HTR-8/SVneo (cell line): ENCODE results near the gene PHLDB1.

Source experiments
- DNase-seq: peaks from one replicate; pipeline ENCODE4 v3.0.0; 2011; ENCODE audit warnings: low spot score, mixed read lengths; ENCODE audit not compliant: insufficient read length
- FAIRE-seq: peaks from 2 replicates; lab custom pipeline; 2011; peaks lifted over from hg19 to GRCh38; lab: Jason Lieb, UNC

Gene PHLDB1

GRCh38 chr11:118656563-118657165 lies 49.2 kb downstream of the PHLDB1 start:
- no peak for DNase-seq
- FAIRE-seq: no peak

GRCh38 chr11:118657238-118657637 lies 49.8 kb downstream of the PHLDB1 start:
- no peak for FAIRE-seq
- no peak for DNase-seq

GRCh38 chr11:118657709-118658428 lies 50.5 kb downstream of the PHLDB1 start:
- DNase-seq (no peak), FAIRE-seq (no peak)

- no peak for FAIRE-seq
- DNase-seq: no peak
Observed at GRCh38 chr11:118658429-118659313, 51.3 kb downstream of the PHLDB1 start.

GRCh38 chr11:118659314-118659952 lies 52.0 kb downstream of the PHLDB1 start:
- FAIRE-seq: peak; percentile 96
- DNase-seq: peak; percentile 94

GRCh38 chr11:118659953-118660680 lies 52.7 kb downstream of the PHLDB1 start:
- DNase-seq (no peak), FAIRE-seq (no peak)

- no peak for DNase-seq
- no peak for FAIRE-seq
Observed at GRCh38 chr11:118660681-118661424, 53.4 kb downstream of the PHLDB1 start.

GRCh38 chr11:118661425-118662301 lies 54.2 kb downstream of the PHLDB1 start:
- no peak for DNase-seq

GRCh38 chr11:118662401-118663271 lies 55.2 kb downstream of the PHLDB1 start:
- DNase-seq (no peak), FAIRE-seq (no peak)

More at GRCh38 chr11:118661425-118662301, 54.2 kb downstream of the PHLDB1 start:
- FAIRE-seq: no peak

GRCh38 chr11:118663381-118663780 lies 56.0 kb downstream of the PHLDB1 start:
- peak; percentile 52 for FAIRE-seq
- no peak for DNase-seq

GRCh38 chr11:118663902-118664301 lies 56.5 kb downstream of the PHLDB1 start:
- FAIRE-seq (no peak), DNase-seq (no peak)

- FAIRE-seq (no peak), DNase-seq (no peak)
Observed at GRCh38 chr11:118666371-118666770, 59.0 kb downstream of the PHLDB1 start.

- no peak for FAIRE-seq
- no peak for DNase-seq
Observed at GRCh38 chr11:118670063-118670462, 62.6 kb downstream of the PHLDB1 start.

GRCh38 chr11:118671254-118671653 lies 63.8 kb downstream of the PHLDB1 start:
- FAIRE-seq: no peak
- no peak for DNase-seq

GRCh38 chr11:118672846-118673245 lies 65.4 kb downstream of the PHLDB1 start:
- FAIRE-seq (no peak), DNase-seq (no peak)

GRCh38 chr11:118673361-118674081 lies 66.1 kb downstream of the PHLDB1 start:
- DNase-seq (no peak), FAIRE-seq (no peak)

GRCh38 chr11:118674082-118674435 lies 66.6 kb downstream of the PHLDB1 start:
- DNase-seq: no peak
- FAIRE-seq: no peak
